Measurements from ENCODE around the gene CPED1. TPM values are rescaled to one million over a fixed set of nuclear protein-coding genes. Genes with fewer than 3 reads are reported as not detected.

CPED1 gene
- total RNA-seq, 1 experiment from 2014 or later = 0.13 TPM

- no peak overlapping the region for H2BK12ac ChIP-seq (ENCODE audit: insufficient read length, low read depth, low read length)
- H4K20me1 ChIP-seq (ENCODE audit: control insufficient read depth, insufficient read depth, insufficient read length) = no peaks in the 10 kb centered on the region
- no peaks in the 10 kb centered on the region for H3K9me3 Mint-ChIP-seq
- peaks cover 3 to 12% (median 10%) of the 10 kb centered on the region in 3 experiments; a peak in 5 of 7 replicates for H3K36me3 Mint-ChIP-seq (ENCODE audit: insufficient read depth in 1 of 3, low read depth in 3 of 3)
- no peak overlapping the region for H2BK5ac ChIP-seq (ENCODE audit: insufficient read length, low read length)
- H2BK15ac ChIP-seq (ENCODE audit: low read depth, low read length) = no peak overlapping the region
- no peak overlapping the region for H3K4ac ChIP-seq (ENCODE audit: low read depth, low read length)
- H2BK120ac ChIP-seq (ENCODE audit: low read depth, low read length, poor library complexity, severe bottlenecking) = no peak overlapping the region
- H3K18ac ChIP-seq (ENCODE audit: insufficient read length, low read depth, low read length) = no peak overlapping the region
- H4K8ac ChIP-seq (replicated peaks; ENCODE audit: insufficient read length, low read depth, low read length) = no peak overlapping the region
- no peak overlapping the region for H4K91ac ChIP-seq (ENCODE audit: insufficient read length, low read depth, low read length)
- H3K14ac ChIP-seq (ENCODE audit: insufficient read depth, low read length) = no peak overlapping the region
- H3K4me1 ChIP-seq (ENCODE audit: insufficient read depth, low read length) = no peaks in the 10 kb centered on the region
- H3K27me3 ChIP-seq (ENCODE audit: insufficient read depth, low read length) = no peaks in the 10 kb centered on the region
- H3K27me3 Mint-ChIP-seq (ENCODE audit: low read depth) = no peaks in the 10 kb centered on the region
- no peak overlapping the region for H2BK20ac ChIP-seq (ENCODE audit: low read depth, low read length, poor library complexity, severe bottlenecking)
- no peak for DNase-seq
- H3K4me3 Mint-ChIP-seq = no peak overlapping the region
- H3K4me2 ChIP-seq (ENCODE audit: insufficient read depth, insufficient read length, low read length) = no peak overlapping the region
- H3K4me1 Mint-ChIP-seq = no peaks in the 10 kb centered on the region
- H3K23me2 ChIP-seq (ENCODE audit: insufficient read length, low read depth, low read length, poor library complexity, severe bottlenecking) = no peaks in the 10 kb centered on the region
- no peak for TF ChIP-seq CTCF (conservative IDR thresholded peaks at IDR 0.05)
- no peaks in the 10 kb centered on the region for H3K9me3 ChIP-seq (ENCODE audit: control insufficient read depth, low read depth, low read length)
- no peak overlapping the region for H3K23ac ChIP-seq (ENCODE audit: insufficient read length, low read depth, low read length)
- H2AFZ ChIP-seq (ENCODE audit: low read length) = no peak overlapping the region
- H3T11ph ChIP-seq (ENCODE audit: low read length) = no peak overlapping the region
- no peak overlapping the region for H4K5ac ChIP-seq (ENCODE audit: insufficient read length, low read depth, low read length)
- H3K79me2 ChIP-seq (ENCODE audit: insufficient read depth, low read length) = no peaks in the 10 kb centered on the region
- H3K9ac ChIP-seq (ENCODE audit: extremely low read depth, insufficient read length, low read length) = no peak overlapping the region
- no peak overlapping the region for H3K27ac Mint-ChIP-seq
- H2AK5ac ChIP-seq (ENCODE audit: insufficient read length, low read length) = no peak overlapping the region
- H3K79me1 ChIP-seq (ENCODE audit: insufficient read depth, low read depth, low read length, poor library complexity, severe bottlenecking) = no peaks in the 10 kb centered on the region
- WGBS (ENCODE audit: extremely low coverage, insufficient read length, low lambda C conversion rate) = no CpG with 5 or more reads among the region's 4 CpGs
- no peak overlapping the region for H3K27ac ChIP-seq (ENCODE audit: insufficient read length, low read depth, low read length)
- H3K56ac ChIP-seq (ENCODE audit: insufficient read length, low read depth, low read length) = no peak overlapping the region
Observed at GRCh38 chr7:121342631-121343030, 354.1 kb downstream of the CPED1 start.

Measured in H9 (cell line).